ENCODE data around the gene SFMBT1. TPM values are rescaled to one million over a fixed set of nuclear protein-coding genes. Genes with fewer than 3 reads are reported as not detected.

SFMBT1 gene
- polyA plus RNA-seq, 1 of the 3 experiments (the other 2 are of a cell fraction) = 0.72 TPM

GRCh38 chr3:52915294-52915693 lies 130.6 kb downstream of the SFMBT1 start:
- DNase-seq = no peak
- Histone ChIP-seq H3K9me2 (no peaks in the 10 kb centered on the region), H3K27me3 (ENCODE audit: insufficient read depth) (no peaks in the 10 kb centered on the region), H3F3A (replicated peaks; ENCODE audit: insufficient read depth) (no peaks in the 10 kb centered on the region), H3K79me2 (ENCODE audit: insufficient read depth) (no peaks in the 10 kb centered on the region), H4K20me1 (ENCODE audit: insufficient read depth) (no peaks in the 10 kb centered on the region), H3K9me3 (no peaks in the 10 kb centered on the region), H3K4me1 (ENCODE audit: control insufficient read depth in 1 of 2, insufficient read depth in 2 of 2, low read depth in 1 of 2, low read length in 1 of 2) (peaks cover 0 to 10% of the 10 kb centered on the region in 2 experiments; a peak in 2 of 4 replicates), H2AFZ (ENCODE audit: low read depth) (no peak overlapping the region), H3K4me3 (ENCODE audit: low read depth in 2 of 2, low read length in 1 of 2) (no peak overlapping the region), H3K9ac (no peak overlapping the region), H3K36me3 (replicated peaks in 1 of 2; ENCODE audit: control insufficient read depth in 1 of 2, insufficient read depth in 2 of 2, low read length in 1 of 2) (no peaks in the 10 kb centered on the region), H3K27ac (ENCODE audit: low read depth in 2 of 2, low read length in 1 of 2) (no peak overlapping the region), H3K4me2 (no peak overlapping the region)
- 79% methylated on average over 6 of the region's 6 CpGs for WGBS (ENCODE audit: low lambda C conversion rate)
- TF ChIP-seq CTCF (IDR thresholded peaks at IDR 0.05) = no peak
- TF ChIP-seq USF1 (IDR thresholded peaks at IDR 0.05; ENCODE audit: borderline replicate concordance, low read depth) = no peak
- no peak for TF ChIP-seq NRF1 (IDR thresholded peaks at IDR 0.05; ENCODE audit: low read depth, low read length)
- TF ChIP-seq TAF1 (IDR thresholded peaks at IDR 0.05; ENCODE audit: borderline replicate concordance, low read depth, low read length) = no peak
- no peak for TF ChIP-seq YY1 (IDR thresholded peaks at IDR 0.05; ENCODE audit: low read depth)
- no peak for TF ChIP-seq EP300 (IDR thresholded peaks at IDR 0.05; ENCODE audit: borderline replicate concordance in 1 of 2, low read depth in 1 of 2, low read length in 1 of 2)
- TF ChIP-seq FOXM1 (IDR thresholded peaks at IDR 0.05; ENCODE audit: low read depth) = no peak
- POLR2A ChIA-PET = no interaction called here
- CTCF ChIA-PET = interaction anchor here (0.7 to 4.6 kb wide), 4 partner anchors 8 to 19 kb away, joined by 3 to 16 read pairs (median 4); no protein-coding TSS in a partner anchor

GRCh38 chr3:52912885-52913731 lies 132.8 kb downstream of the SFMBT1 start:
- CTCF ChIA-PET = interaction anchor here (1.1 to 4.6 kb wide), 5 partner anchors 15 to 441 kb away, joined by 3 to 16 read pairs (median 3); no protein-coding TSS in a partner anchor
- peak; percentile 64 for DNase-seq
- Histone ChIP-seq H3K4me3 (ENCODE audit: low read depth in 2 of 2, low read length in 1 of 2) (no peak overlapping the region), H2AFZ (ENCODE audit: low read depth) (no peak overlapping the region), H3K36me3 (replicated peaks in 1 of 2; ENCODE audit: control insufficient read depth in 1 of 2, insufficient read depth in 2 of 2, low read length in 1 of 2) (no peaks in the 10 kb centered on the region), H3K9ac (no peak overlapping the region), H3K27ac (ENCODE audit: low read depth in 2 of 2, low read length in 1 of 2) (peak overlapping the region in 1 of 2 experiments; percentile 91; a peak in 2 of 4 replicates), H3K4me2 (no peak overlapping the region), H3F3A (replicated peaks; ENCODE audit: insufficient read depth) (no peaks in the 10 kb centered on the region), H4K20me1 (ENCODE audit: insufficient read depth) (no peaks in the 10 kb centered on the region), H3K4me1 (ENCODE audit: control insufficient read depth in 1 of 2, insufficient read depth in 2 of 2, low read depth in 1 of 2, low read length in 1 of 2) (peaks cover 0 to 10% of the 10 kb centered on the region in 2 experiments; a peak in 2 of 4 replicates), H3K9me2 (no peaks in the 10 kb centered on the region), H3K79me2 (ENCODE audit: insufficient read depth) (no peaks in the 10 kb centered on the region), H3K9me3 (no peaks in the 10 kb centered on the region), H3K27me3 (ENCODE audit: insufficient read depth) (no peaks in the 10 kb centered on the region)
- POLR2A ChIA-PET = interaction anchor here (0.8 kb wide), 1 partner anchor 10 kb away, joined by 3 read pairs; no protein-coding TSS in a partner anchor
- peak; percentile 89 for TF ChIP-seq GATA2 (CRISPR knock-in tag; IDR thresholded peaks at IDR 0.05)
- TF ChIP-seq JUND (IDR thresholded peaks at IDR 0.05) = no peak
- peak; percentile 74; the same call in 1 of the 2 replicates for TF ChIP-seq RCOR1 (IDR thresholded peaks at IDR 0.05; ENCODE audit: low read length)
- TF ChIP-seq TAF1 (IDR thresholded peaks at IDR 0.05; ENCODE audit: borderline replicate concordance, low read depth, low read length) = no peak
- TF ChIP-seq RAD21 (IDR thresholded peaks at IDR 0.05; ENCODE audit: low read length) = 0 out of 2 replicates have a peak, but pooled peaks have one; percentile 17
- TF ChIP-seq EP300 (IDR thresholded peaks at IDR 0.05; ENCODE audit: borderline replicate concordance in 1 of 2, low read depth in 1 of 2, low read length in 1 of 2) = peak in 1 of 2 experiments; percentile 73; a peak in 2 of 4 replicates
- TF ChIP-seq CHD2 (IDR thresholded peaks at IDR 0.05; ENCODE audit: low read length, partially characterized antibody) = peak; percentile 54
- peak; percentile 57; the same call in 1 of the 2 replicates for TF ChIP-seq FOXJ3 (CRISPR knock-in tag; IDR thresholded peaks at IDR 0.05)
- 80% methylated on average over 9 of the region's 9 CpGs for WGBS (ENCODE audit: low lambda C conversion rate)
